HG03457 (cell line): ENCODE results near the gene PHC2.

Source experiments
- ATAC-seq: cut with Tn5 transposase; IDR thresholded peaks from one replicate; pipeline ENCODE4 v1.9.1; 2021; ENCODE audit warnings: moderate number of reproducible peaks; ENCODE audit not compliant: unreplicated experiment

Gene PHC2

GRCh38 chr1:33424205-33424604 is 6.7 kb downstream of the PHC2 start:
- ATAC-seq, result no peak

- no peak for ATAC-seq
Measured at GRCh38 chr1:33420870-33421775, 9.8 kb downstream of the PHC2 start.

GRCh38 chr1:33418811-33419210 is 12.1 kb downstream of the PHC2 start:
- ATAC-seq, result no peak

GRCh38 chr1:33414879-33415278 is 16.0 kb downstream of the PHC2 start:
- ATAC-seq, result no peak

- ATAC-seq, result no peak
Measured at GRCh38 chr1:33410091-33410701, 20.7 kb downstream of the PHC2 start.

- no peak for ATAC-seq
Measured at GRCh38 chr1:33408093-33408436, 22.8 kb downstream of the PHC2 start.

- no peak for ATAC-seq
Measured at GRCh38 chr1:33407352-33408092, 23.4 kb downstream of the PHC2 start.

GRCh38 chr1:33402206-33402605 is 28.7 kb downstream of the PHC2 start:
- ATAC-seq, result no peak

GRCh38 chr1:33401471-33401870 is 29.4 kb downstream of the PHC2 start:
- no peak for ATAC-seq

- ATAC-seq, result no peak
Measured at GRCh38 chr1:33400153-33400911, 30.6 kb downstream of the PHC2 start.

- ATAC-seq, result no peak
Measured at GRCh38 chr1:33399375-33399774, 31.5 kb downstream of the PHC2 start.

- no peak for ATAC-seq
Measured at GRCh38 chr1:33397994-33398393, 32.9 kb downstream of the PHC2 start.

GRCh38 chr1:33397125-33397506 is 33.8 kb downstream of the PHC2 start:
- ATAC-seq, result no peak

GRCh38 chr1:33396188-33397124 is 34.4 kb downstream of the PHC2 start:
- ATAC-seq, result no peak

- no peak for ATAC-seq
Measured at GRCh38 chr1:33394770-33395169, 36.1 kb downstream of the PHC2 start.

GRCh38 chr1:33393991-33394390 is 36.9 kb downstream of the PHC2 start:
- no peak for ATAC-seq

GRCh38 chr1:33393524-33393923 is 37.4 kb downstream of the PHC2 start:
- ATAC-seq, result no peak

- ATAC-seq, result no peak
Measured at GRCh38 chr1:33392639-33393038, 38.3 kb downstream of the PHC2 start.

- no peak for ATAC-seq
Measured at GRCh38 chr1:33392206-33392605, 38.7 kb downstream of the PHC2 start.
